HEK293 (cell line): ENCODE measurements around the gene APOBEC3F.
"Not testable (repeated sequence)": the region's sequence is repeated elsewhere in the genome, so short reads cannot be mapped to it uniquely, and the experiment has no call there.

Experiments used
- CTCF ChIP-seq: fragments of 450-650 bp; formaldehyde crosslinking; IDR thresholded peaks from 2 replicates; pipeline ENCODE4 v1.5.1; 2016; ENCODE audit warnings: missing biosample characterization, missing genetic modification characterization
- GLI2 ChIP-seq: fragments of 450-650 bp; formaldehyde crosslinking; IDR thresholded peaks from 2 replicates; pipeline ENCODE4; 2017; ENCODE audit warnings: missing biosample characterization, missing genetic modification characterization, low read depth, borderline replicate concordance
- PRDM1 ChIP-seq: fragments of 450-650 bp; formaldehyde crosslinking; IDR thresholded peaks from 2 replicates; pipeline ENCODE4; 2016; ENCODE audit warnings: missing biosample characterization, missing genetic modification characterization
- ZBTB10 ChIP-seq: fragments of 450-650 bp; formaldehyde crosslinking; IDR thresholded peaks from 2 replicates; pipeline ENCODE4 v1.5.1; 2016; ENCODE audit warnings: missing biosample characterization, missing genetic modification characterization
- ZNF132 ChIP-seq: fragments of 450-650 bp; formaldehyde crosslinking; IDR thresholded peaks from 2 replicates; pipeline ENCODE4 v1.5.1; 2017; ENCODE audit warnings: missing biosample characterization, missing genetic modification characterization, borderline replicate concordance
- ZNF148 ChIP-seq: fragments of 450-650 bp; formaldehyde crosslinking; IDR thresholded peaks from 2 replicates; pipeline ENCODE4 v1.5.0; 2017; ENCODE audit warnings: missing biosample characterization, missing genetic modification characterization, borderline replicate concordance
- ZNF174 ChIP-seq: fragments of 450-650 bp; formaldehyde crosslinking; IDR thresholded peaks from 2 replicates; pipeline ENCODE4 v1.5.0; 2017; ENCODE audit warnings: missing biosample characterization, mild to moderate bottlenecking, missing genetic modification characterization
- ZNF24 ChIP-seq: fragments of 450-650 bp; formaldehyde crosslinking; IDR thresholded peaks from 2 replicates; pipeline ENCODE4 v1.5.1; 2016; ENCODE audit warnings: missing biosample characterization, missing genetic modification characterization
- ZNF335 ChIP-seq: fragments of 450-650 bp; formaldehyde crosslinking; conservative IDR thresholded peaks from 2 replicates; pipeline ENCODE4 v1.5.1; 2016; ENCODE audit warnings: missing biosample characterization, missing genetic modification characterization
- ZNF394 ChIP-seq: fragments of 450-650 bp; formaldehyde crosslinking; IDR thresholded peaks from 2 replicates; pipeline ENCODE4 v1.5.1; 2016; ENCODE audit warnings: missing biosample characterization, missing genetic modification characterization, mild to moderate bottlenecking, moderate library complexity, borderline replicate concordance
- ZNF549 ChIP-seq: fragments of 450-650 bp; IDR thresholded peaks from 2 replicates; pipeline ENCODE4 v1.5.1; 2018; ENCODE audit warnings: missing biosample characterization, missing genetic modification characterization, mild to moderate bottlenecking, inconsistent platforms, moderate library complexity
- ZNF639 ChIP-seq: fragments of 450-650 bp; formaldehyde crosslinking; IDR thresholded peaks from 2 replicates; pipeline ENCODE4 v1.5.1; 2016; ENCODE audit warnings: missing biosample characterization, missing genetic modification characterization

GRCh38 chr22:39077026-39077840 lies 36.6 kb downstream of the APOBEC3F start, which contains the start of gene APOBEC3G:
- TF ChIP-seq ZNF549; CTCF; ZBTB10 (tag by site-specific recombination); ZNF174 (tag by site-specific recombination); PRDM1 (tag by site-specific recombination); ZNF24 (tag by site-specific recombination); ZNF639 (tag by site-specific recombination); GLI2; ZNF394 (tag by site-specific recombination); ZNF132; ZNF335 (tag by site-specific recombination); ZNF148 (tag by site-specific recombination): not testable (repeated sequence)
